Loucy (cell line): ENCODE results near the gene RTL10.

Source experiments
- EZH2phosphoT487 ChIP-seq: fragments of 200-600 bp; IDR thresholded peaks from 2 replicates; pipeline ENCODE4 v1.6.1; 2018; ENCODE audit warnings: antibody characterized with exemption, mild to moderate bottlenecking, moderate library complexity, borderline replicate concordance
- TF ChIP-seq, protein P1 (sequence below): fragments of 200-600 bp; sonication (generic); conservative IDR thresholded peaks from 2 replicates; pipeline ENCODE4 v1.5.1; 2014; ENCODE audit warnings: mild to moderate bottlenecking, antibody characterized with exemption, low read length

- TF ChIP-seq, protein P1, sequence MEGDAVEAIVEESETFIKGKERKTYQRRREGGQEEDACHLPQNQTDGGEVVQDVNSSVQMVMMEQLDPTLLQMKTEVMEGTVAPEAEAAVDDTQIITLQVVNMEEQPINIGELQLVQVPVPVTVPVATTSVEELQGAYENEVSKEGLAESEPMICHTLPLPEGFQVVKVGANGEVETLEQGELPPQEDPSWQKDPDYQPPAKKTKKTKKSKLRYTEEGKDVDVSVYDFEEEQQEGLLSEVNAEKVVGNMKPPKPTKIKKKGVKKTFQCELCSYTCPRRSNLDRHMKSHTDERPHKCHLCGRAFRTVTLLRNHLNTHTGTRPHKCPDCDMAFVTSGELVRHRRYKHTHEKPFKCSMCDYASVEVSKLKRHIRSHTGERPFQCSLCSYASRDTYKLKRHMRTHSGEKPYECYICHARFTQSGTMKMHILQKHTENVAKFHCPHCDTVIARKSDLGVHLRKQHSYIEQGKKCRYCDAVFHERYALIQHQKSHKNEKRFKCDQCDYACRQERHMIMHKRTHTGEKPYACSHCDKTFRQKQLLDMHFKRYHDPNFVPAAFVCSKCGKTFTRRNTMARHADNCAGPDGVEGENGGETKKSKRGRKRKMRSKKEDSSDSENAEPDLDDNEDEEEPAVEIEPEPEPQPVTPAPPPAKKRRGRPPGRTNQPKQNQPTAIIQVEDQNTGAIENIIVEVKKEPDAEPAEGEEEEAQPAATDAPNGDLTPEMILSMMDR: no peak
- TF ChIP-seq EZH2phosphoT487: no peak
Observed at GRCh38 chr22:19867617-19868016, 12.9 kb upstream of the RTL10 start.
